Measurements from ENCODE around the gene AK2.

- TF ChIP-seq EGR1 (IDR thresholded peaks at IDR 0.05) (no peak), CREB1 (IDR thresholded peaks at IDR 0.05; ENCODE audit: low read depth) (no peak), NFIC (IDR thresholded peaks at IDR 0.05) (no peak), RAD21 (IDR thresholded peaks at IDR 0.05; ENCODE audit: low read depth) (no peak), EP300 (IDR thresholded peaks at IDR 0.05; ENCODE audit: borderline replicate concordance) (no peak), YY1 (IDR thresholded peaks at IDR 0.05; ENCODE audit: low read depth) (no peak), CEBPB (IDR thresholded peaks at IDR 0.05) (no peak), TEAD4 (IDR thresholded peaks at IDR 0.05) (no peak), TAF1 (IDR thresholded peaks at IDR 0.05; ENCODE audit: low read depth) (no peak), FOXM1 (IDR thresholded peaks at IDR 0.05; ENCODE audit: borderline replicate concordance, low read depth) (no peak), TCF12 (IDR thresholded peaks at IDR 0.05; ENCODE audit: low read depth) (no peak)
- TF ChIP-seq, protein P1, sequence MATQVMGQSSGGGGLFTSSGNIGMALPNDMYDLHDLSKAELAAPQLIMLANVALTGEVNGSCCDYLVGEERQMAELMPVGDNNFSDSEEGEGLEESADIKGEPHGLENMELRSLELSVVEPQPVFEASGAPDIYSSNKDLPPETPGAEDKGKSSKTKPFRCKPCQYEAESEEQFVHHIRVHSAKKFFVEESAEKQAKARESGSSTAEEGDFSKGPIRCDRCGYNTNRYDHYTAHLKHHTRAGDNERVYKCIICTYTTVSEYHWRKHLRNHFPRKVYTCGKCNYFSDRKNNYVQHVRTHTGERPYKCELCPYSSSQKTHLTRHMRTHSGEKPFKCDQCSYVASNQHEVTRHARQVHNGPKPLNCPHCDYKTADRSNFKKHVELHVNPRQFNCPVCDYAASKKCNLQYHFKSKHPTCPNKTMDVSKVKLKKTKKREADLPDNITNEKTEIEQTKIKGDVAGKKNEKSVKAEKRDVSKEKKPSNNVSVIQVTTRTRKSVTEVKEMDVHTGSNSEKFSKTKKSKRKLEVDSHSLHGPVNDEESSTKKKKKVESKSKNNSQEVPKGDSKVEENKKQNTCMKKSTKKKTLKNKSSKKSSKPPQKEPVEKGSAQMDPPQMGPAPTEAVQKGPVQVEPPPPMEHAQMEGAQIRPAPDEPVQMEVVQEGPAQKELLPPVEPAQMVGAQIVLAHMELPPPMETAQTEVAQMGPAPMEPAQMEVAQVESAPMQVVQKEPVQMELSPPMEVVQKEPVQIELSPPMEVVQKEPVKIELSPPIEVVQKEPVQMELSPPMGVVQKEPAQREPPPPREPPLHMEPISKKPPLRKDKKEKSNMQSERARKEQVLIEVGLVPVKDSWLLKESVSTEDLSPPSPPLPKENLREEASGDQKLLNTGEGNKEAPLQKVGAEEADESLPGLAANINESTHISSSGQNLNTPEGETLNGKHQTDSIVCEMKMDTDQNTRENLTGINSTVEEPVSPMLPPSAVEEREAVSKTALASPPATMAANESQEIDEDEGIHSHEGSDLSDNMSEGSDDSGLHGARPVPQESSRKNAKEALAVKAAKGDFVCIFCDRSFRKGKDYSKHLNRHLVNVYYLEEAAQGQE (IDR thresholded peaks at IDR 0.05; ENCODE audit: low read depth) = no peak
- TF ChIP-seq, protein P2, sequence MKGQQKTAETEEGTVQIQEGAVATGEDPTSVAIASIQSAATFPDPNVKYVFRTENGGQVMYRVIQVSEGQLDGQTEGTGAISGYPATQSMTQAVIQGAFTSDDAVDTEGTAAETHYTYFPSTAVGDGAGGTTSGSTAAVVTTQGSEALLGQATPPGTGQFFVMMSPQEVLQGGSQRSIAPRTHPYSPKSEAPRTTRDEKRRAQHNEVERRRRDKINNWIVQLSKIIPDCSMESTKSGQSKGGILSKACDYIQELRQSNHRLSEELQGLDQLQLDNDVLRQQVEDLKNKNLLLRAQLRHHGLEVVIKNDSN (IDR thresholded peaks at IDR 0.05) = no peak
These were observed 32.1 kb downstream of the AK2 start for GRCh38 chr1:33004613-33005012.

Measured in Ishikawa (cell line).